ACC112 (cell line): ENCODE measurements around the gene CALHM1.
"Not testable (repeated sequence)": the region's sequence is repeated elsewhere in the genome, so short reads cannot be mapped to it uniquely, and the experiment has no call there.

Experiments
- H2AFZ ChIP-seq: fragments of 200-600 bp; sonication (generic); one replicate; pipeline ENCODE4 v1.6.0; 2017; ENCODE audit warnings: antibody characterized with exemption, low read length; ENCODE audit not compliant: unreplicated experiment
- H3K27ac ChIP-seq: fragments of 200-600 bp; sonication (generic); 2 replicates; pipeline ENCODE4 v1.5.1; 2014; ENCODE audit warnings: low read depth, mild to moderate bottlenecking, antibody characterized with exemption, low read length, moderate library complexity
- H3K27me3 ChIP-seq: fragments of 200-600 bp; sonication (generic); 2 replicates; pipeline ENCODE4 v1.6.1; 2014; ENCODE audit warnings: mild to moderate bottlenecking, antibody characterized with exemption, low read length, moderate library complexity, mixed read lengths; ENCODE audit not compliant: insufficient read depth
- H3K36me3 ChIP-seq: fragments of 200-600 bp; sonication (generic); 2 replicates; pipeline ENCODE4 v1.6.1; 2016; ENCODE audit warnings: mild to moderate bottlenecking, antibody characterized with exemption, low read length, moderate library complexity, mixed read lengths; ENCODE audit not compliant: insufficient read depth
- H3K4me1 ChIP-seq: fragments of 200-600 bp; sonication (generic); one replicate; pipeline ENCODE4 v1.6.1; 2016; ENCODE audit warnings: low read length, mixed read lengths; ENCODE audit not compliant: insufficient read depth, unreplicated experiment, control insufficient read depth
- H3K4me3 ChIP-seq: fragments of 200-600 bp; sonication (generic); 2 replicates; pipeline ENCODE4 v1.5.1; 2014; ENCODE audit warnings: mild to moderate bottlenecking, low read depth, low read length
- H3K79me2 ChIP-seq: fragments of 200-600 bp; sonication (generic); one replicate; pipeline ENCODE4 v1.6.0; 2016; ENCODE audit warnings: low read length; ENCODE audit not compliant: control insufficient read depth, unreplicated experiment, insufficient read depth

CALHM1 gene

GRCh38 chr10:103431902-103432301, 26.8 kb downstream of the CALHM1 start:
- Histone ChIP-seq H3K27ac (no peak overlapping the region), H2AFZ (no peak overlapping the region), H3K27me3 (no peaks in the 10 kb centered on the region), H3K79me2 (no peaks in the 10 kb centered on the region), H3K4me1 (peaks cover 19% of the 10 kb centered on the region), H3K4me3 (no peak overlapping the region), H3K36me3 (peaks cover 35% of the 10 kb centered on the region)

DNA sequence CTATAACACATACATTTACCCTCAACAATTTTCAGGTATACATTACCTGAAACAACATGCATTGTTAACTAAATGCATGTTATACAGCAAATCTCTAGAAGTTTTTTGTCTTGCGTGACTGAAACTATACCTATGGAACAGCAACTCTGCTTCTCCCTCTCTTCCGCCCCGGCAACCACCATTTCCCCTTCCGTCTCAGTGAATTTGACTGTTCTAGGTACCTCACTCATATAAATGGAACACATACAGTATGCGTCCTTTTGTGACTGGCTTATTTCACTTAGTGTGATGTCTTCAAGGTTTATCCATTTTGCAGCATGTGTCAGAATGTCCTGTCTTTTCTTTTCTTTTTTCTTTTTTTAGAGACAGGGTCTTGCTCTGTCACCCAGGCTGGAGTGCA, 29.1 kb downstream of the CALHM1 start:
- no peak overlapping the region for H2AFZ ChIP-seq
- peaks cover 32% of the 10 kb centered on the region for H3K36me3 ChIP-seq
- H3K4me1 ChIP-seq, result peaks cover 14% of the 10 kb centered on the region
- no peaks in the 10 kb centered on the region for H3K79me2 ChIP-seq
- no peak overlapping the region for H3K4me3 ChIP-seq
- no peaks in the 10 kb centered on the region for H3K27me3 ChIP-seq
- no peak overlapping the region for H3K27ac ChIP-seq

GRCh38 chr10:103428989-103429643, 29.6 kb downstream of the CALHM1 start:
- Histone ChIP-seq H2AFZ (no peak overlapping the region), H3K4me3 (no peak overlapping the region), H3K79me2 (no peaks in the 10 kb centered on the region), H3K27ac (no peak overlapping the region), H3K36me3 (peaks cover 30% of the 10 kb centered on the region), H3K27me3 (no peaks in the 10 kb centered on the region), H3K4me1 (peaks cover 8% of the 10 kb centered on the region)

DNA sequence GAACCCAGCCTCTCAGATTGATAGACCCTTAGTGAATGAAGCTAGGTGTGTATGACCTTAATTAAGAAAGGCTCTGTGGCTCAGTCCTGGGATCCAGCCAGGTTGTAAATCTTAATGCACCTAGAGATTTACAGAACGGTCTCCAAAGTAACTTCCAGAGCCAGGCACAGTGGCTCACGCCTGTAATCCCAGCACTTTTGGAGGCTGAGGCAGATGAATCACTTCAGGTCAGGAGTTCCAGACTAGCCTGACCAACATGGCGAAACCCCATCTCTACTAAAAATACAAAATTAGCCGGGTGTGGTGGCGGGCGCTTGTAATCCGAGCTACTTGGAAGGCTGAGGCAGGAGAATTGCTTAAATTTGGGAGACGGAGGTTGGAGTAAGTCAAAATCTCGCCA, 30.8 kb downstream of the CALHM1 start:
- Histone ChIP-seq H3K27me3 (no peaks in the 10 kb centered on the region), H3K4me1 (no peaks in the 10 kb centered on the region), H2AFZ (no peak overlapping the region), H3K36me3 (peaks cover 33% of the 10 kb centered on the region), H3K27ac (no peak overlapping the region), H3K4me3 (no peak overlapping the region), H3K79me2 (no peaks in the 10 kb centered on the region)

DNA sequence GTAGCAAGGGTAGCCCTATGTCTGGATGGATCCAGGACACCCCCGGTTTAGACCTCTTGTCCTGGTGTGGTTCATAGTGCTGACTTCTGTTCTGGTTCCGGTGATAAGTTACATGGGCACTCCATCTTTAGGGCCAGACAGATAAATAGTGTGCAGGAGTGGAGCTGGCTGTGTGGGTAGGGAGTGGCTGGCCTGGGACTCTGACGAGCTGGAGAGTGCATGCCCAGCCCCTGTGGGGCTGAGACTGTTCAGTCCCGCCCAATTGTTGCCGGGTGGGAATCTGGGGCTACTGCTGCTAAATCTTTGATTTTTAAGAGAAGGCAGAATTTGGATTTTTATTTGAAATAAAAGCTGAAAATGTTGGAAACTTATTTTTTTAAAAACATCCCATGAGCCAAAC, 35.0 kb downstream of the CALHM1 start:
- H2AFZ ChIP-seq, result no peak overlapping the region
- peaks cover 44% of the 10 kb centered on the region for H3K36me3 ChIP-seq
- H3K27ac ChIP-seq, result no peak overlapping the region
- H3K79me2 ChIP-seq, result peaks cover 2% of the 10 kb centered on the region
- H3K4me3 ChIP-seq, result no peak overlapping the region
- no peaks in the 10 kb centered on the region for H3K4me1 ChIP-seq
- no peaks in the 10 kb centered on the region for H3K27me3 ChIP-seq

DNA sequence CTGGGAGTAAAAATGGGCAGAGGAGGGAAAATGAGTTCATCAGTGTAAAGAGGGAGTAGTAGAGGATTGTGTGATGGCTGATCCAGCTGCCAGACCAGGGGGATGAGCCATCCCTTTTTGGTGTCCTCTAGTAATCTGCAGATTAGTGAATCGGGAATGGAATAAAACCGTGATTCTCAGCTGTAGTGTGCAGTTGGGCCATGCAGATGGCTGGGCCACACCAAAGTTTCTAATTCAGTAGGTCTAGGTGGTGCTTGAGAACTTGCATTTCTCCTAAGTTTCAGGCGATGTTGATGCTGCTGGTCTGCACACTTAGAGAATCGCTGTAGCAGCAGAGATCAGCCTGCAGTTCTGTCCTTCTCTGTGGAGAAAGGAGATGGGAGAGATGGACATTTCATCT, 39.6 kb downstream of the CALHM1 start:
- H3K79me2 ChIP-seq, result peaks cover 2% of the 10 kb centered on the region
- H3K36me3 ChIP-seq, result peaks cover 45% of the 10 kb centered on the region
- H3K27me3 ChIP-seq, result no peaks in the 10 kb centered on the region
- no peak overlapping the region for H3K27ac ChIP-seq
- no peak overlapping the region for H3K4me3 ChIP-seq
- no peaks in the 10 kb centered on the region for H3K4me1 ChIP-seq
- H2AFZ ChIP-seq, result no peak overlapping the region

DNA sequence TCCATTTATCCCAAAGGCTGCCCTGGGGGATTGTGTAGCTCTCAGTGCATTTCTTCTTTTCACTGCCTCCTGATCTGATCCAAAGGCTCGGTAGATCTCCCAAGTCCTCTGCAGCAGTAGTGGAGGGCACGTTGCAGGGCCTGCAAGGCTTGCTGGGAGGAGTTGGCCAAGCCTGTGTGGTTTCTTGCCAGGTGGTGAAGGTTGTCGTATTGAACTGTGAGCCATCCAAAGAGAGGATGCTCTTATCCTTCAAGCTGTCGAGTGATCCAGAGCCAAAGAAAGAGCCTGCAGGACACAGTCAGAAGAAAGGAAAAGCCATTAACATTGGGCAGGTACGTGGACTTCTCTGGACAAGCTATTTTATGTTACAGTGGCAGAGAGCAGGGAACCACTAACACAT, 41.1 kb downstream of the CALHM1 start:
- Histone ChIP-seq H2AFZ (no peak overlapping the region), H3K27me3 (no peaks in the 10 kb centered on the region), H3K79me2 (peaks cover 2% of the 10 kb centered on the region), H3K4me1 (no peaks in the 10 kb centered on the region), H3K27ac (no peak overlapping the region), H3K4me3 (no peak overlapping the region), H3K36me3 (peaks cover 45% of the 10 kb centered on the region)

- H3K4me1 ChIP-seq, H3K27me3 ChIP-seq, H3K27ac ChIP-seq, H3K4me3 ChIP-seq, H2AFZ ChIP-seq, H3K79me2 ChIP-seq: not testable (repeated sequence)
- H3K36me3 ChIP-seq, result peaks cover 41% of the 10 kb centered on the region
Observed at GRCh38 chr10:103417148-103417469, 41.6 kb downstream of the CALHM1 start.

GRCh38 chr10:103416436-103417147, 42.1 kb downstream of the CALHM1 start:
- no peaks in the 10 kb centered on the region for H3K4me1 ChIP-seq
- H3K27me3 ChIP-seq, result no peaks in the 10 kb centered on the region
- H3K79me2 ChIP-seq, result peaks cover 2% of the 10 kb centered on the region
- no peak overlapping the region for H3K4me3 ChIP-seq
- no peak overlapping the region for H3K27ac ChIP-seq
- peaks cover 43% of the 10 kb centered on the region for H3K36me3 ChIP-seq
- no peak overlapping the region for H2AFZ ChIP-seq

DNA sequence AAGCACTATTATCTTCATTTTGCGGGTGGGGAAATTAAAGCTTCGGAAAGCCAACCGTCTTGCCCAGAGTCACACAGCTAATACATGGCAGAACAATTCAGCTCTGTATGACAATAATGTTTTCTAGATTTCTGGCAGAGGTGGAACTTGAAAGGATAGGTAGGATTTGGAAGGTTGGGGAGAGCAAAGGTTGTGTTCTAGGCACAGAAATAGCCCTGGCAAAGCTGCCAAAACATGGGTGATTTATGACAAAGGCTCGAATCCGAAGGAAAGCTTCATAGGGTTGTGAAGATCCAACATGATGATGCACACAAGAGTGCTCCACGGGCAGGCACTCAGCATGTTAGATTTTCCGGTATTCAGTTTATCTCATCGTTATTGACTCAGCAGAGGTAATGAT, 43.1 kb downstream of the CALHM1 start:
- Histone ChIP-seq H3K36me3 (peaks cover 44% of the 10 kb centered on the region), H3K27ac (no peak overlapping the region), H3K79me2 (peaks cover 2% of the 10 kb centered on the region), H2AFZ (no peak overlapping the region), H3K27me3 (no peaks in the 10 kb centered on the region), H3K4me1 (no peaks in the 10 kb centered on the region), H3K4me3 (no peak overlapping the region)

GRCh38 chr10:103413564-103413963, 45.1 kb downstream of the CALHM1 start:
- no peaks in the 10 kb centered on the region for H3K79me2 ChIP-seq
- H3K4me3 ChIP-seq, result no peak overlapping the region
- no peaks in the 10 kb centered on the region for H3K4me1 ChIP-seq
- no peak overlapping the region for H2AFZ ChIP-seq
- H3K27me3 ChIP-seq, result no peaks in the 10 kb centered on the region
- H3K36me3 ChIP-seq, result peaks cover 32% of the 10 kb centered on the region
- H3K27ac ChIP-seq, result no peak overlapping the region
